LNCAP (cell line): ENCODE results near the gene ZNF302.

ENCODE experiments used
- TF ChIP-seq, protein P1 (sequence below): fragments of 450-650 bp; IDR thresholded peaks from 2 replicates; pipeline ENCODE4 v1.5.1; 2017; ENCODE audit warnings: mild to moderate bottlenecking

ZNF302 gene

DNA sequence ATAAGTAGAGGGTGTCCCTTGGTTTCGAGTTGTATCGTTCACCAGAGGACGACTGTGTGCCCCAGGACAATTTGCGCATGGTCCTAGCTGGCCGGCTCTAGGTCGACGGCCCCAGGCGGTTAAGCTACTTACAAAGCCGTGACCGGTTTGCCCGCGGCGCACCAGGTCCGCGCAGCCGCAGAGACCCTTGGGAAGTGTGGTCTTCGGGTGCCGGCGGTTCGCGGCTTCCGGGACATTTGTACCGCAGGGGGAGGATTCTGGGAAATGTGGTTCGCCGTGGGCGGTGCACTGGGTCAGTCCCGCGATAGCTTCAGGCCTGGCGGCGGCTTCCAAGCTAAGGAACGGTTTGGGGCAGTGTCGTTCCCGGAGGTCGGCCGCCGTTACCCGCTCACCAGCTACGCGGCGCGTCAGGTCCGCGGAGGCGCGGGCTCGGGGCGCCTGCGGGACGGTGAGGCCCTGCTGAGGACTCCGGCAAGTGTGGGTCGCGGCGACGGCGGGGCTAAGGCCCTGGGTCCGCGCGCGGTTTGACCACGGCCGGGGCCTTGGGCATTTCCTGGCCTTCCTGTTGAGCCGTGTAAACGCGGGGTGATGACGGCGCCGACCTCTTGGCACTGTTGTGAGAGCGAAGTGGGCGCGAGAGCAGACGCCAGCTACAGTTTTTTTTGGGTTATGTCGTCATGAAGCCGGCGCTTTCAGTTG, at the start of gene ZNF302:
TSS of gene ZNF302 (plus strand) at position 293 of the 699 bp plus-strand sequence. CDS start 1,127 bp downstream, outside the sequence.
- TF ChIP-seq, protein P1, sequence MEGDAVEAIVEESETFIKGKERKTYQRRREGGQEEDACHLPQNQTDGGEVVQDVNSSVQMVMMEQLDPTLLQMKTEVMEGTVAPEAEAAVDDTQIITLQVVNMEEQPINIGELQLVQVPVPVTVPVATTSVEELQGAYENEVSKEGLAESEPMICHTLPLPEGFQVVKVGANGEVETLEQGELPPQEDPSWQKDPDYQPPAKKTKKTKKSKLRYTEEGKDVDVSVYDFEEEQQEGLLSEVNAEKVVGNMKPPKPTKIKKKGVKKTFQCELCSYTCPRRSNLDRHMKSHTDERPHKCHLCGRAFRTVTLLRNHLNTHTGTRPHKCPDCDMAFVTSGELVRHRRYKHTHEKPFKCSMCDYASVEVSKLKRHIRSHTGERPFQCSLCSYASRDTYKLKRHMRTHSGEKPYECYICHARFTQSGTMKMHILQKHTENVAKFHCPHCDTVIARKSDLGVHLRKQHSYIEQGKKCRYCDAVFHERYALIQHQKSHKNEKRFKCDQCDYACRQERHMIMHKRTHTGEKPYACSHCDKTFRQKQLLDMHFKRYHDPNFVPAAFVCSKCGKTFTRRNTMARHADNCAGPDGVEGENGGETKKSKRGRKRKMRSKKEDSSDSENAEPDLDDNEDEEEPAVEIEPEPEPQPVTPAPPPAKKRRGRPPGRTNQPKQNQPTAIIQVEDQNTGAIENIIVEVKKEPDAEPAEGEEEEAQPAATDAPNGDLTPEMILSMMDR = no peak

DNA sequence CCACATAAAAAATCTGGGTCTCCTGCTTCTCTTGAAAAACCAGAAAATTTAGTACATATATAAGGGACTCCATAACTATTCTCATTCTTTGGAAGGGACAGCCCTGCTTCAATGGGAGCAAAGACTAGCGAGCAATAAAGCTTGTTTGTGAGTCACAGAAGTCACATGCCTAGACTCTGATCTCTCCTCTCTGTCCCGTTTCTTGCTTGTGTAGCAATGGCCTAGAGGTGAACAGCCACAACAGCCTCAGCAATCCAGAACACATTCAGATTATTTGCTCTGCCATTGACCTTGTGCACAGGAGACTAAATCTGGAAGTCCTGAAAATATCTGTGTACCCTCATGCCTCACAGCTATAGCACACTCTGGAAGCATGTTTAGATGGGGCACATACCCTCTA, 43.7 kb upstream of the ZNF302 start:
- TF ChIP-seq, protein P1 = no peak

DNA sequence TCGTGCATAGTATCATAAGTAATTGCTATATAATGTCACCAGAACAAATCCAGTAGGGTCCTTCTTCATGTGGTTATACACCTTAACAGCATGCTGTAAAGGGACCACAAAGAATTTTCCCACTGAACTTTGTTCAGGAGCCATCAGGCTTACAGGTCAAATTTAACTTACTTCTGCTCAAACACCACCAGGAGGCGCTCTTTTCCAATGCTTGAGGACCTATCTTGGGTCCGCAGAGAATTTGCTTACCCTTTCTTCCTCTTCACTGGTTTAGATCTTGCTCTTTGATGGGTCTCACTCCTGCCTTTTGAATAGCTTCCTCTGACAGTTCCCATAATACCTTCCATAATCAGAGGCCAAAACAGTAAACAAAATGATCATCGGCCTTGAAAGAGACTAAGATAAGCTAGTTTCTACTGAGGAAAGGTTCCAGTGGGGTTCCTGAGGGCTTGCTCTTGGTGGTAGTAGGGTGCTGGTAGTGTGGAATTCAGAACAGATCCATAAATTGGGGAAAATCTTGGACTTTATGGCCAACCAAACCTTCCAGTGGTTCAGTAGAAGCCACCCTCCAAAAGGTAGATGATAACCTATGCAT, 37.9 kb upstream of the ZNF302 start:
- TF ChIP-seq, protein P1 = peak; percentile 81

DNA sequence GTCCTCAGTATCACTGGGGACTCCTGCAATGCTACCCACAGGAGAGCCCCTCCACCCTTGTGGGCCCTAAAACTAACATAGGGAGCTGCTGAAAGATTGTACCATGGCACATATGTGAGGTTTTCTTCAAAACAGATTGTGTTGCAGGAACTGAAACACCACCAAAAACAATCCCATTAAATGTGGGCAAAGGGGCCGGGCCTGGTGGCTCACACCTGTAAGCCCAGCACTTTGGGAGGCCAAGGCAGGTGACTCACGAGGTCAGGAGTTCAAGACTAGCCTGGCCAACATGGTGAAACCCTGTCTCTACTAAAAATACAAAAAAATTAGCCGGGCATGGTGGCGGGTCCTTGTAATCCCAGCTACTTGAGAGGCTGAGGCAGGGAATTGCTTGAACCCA, 35.2 kb upstream of the ZNF302 start:
- TF ChIP-seq, protein P1 = no peak

DNA sequence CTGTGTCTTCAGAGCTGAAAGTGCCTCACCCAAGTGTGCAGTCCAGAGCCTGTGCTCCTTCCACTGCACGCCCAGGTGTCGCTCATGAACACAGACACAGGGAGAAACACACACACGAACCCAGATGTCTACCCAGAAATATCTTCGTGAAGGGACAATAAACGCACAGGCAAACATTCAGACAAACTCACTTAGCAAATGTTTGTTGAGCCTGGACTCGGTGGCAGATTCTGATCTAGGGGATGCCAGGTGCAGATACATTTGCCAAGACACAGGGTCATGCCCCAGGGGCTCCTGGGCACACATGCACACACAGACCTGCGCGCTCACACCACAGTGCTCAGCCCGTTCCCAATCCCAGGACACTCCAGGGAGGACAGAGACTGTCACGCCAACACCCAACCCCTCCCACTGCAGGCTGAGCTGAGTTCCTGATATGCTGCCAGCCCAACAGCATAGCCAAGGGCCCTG, 32.5 kb upstream of the ZNF302 start:
- TF ChIP-seq, protein P1 = peak; percentile 23; the same call in 1 of the 2 replicates

DNA sequence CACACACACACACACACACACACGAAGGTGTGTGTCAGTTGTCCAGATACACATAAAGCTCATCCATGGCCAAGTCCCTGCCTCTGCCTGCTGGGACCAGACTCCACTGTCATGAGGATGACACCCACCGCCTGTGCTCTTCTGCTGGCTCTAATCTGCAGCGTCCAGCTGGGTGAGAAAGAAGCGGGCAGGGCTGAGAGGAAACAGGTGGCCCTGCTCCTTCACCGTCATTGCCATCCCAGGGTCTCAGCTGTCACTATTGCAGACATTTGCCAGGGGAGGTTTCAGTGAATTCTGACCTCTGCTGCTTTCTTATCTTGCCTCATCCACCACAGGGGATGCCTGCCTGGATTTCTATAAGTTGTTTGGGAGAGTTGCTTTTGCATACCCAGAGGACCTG, 31.9 kb upstream of the ZNF302 start:
- TF ChIP-seq, protein P1 = no peak

DNA sequence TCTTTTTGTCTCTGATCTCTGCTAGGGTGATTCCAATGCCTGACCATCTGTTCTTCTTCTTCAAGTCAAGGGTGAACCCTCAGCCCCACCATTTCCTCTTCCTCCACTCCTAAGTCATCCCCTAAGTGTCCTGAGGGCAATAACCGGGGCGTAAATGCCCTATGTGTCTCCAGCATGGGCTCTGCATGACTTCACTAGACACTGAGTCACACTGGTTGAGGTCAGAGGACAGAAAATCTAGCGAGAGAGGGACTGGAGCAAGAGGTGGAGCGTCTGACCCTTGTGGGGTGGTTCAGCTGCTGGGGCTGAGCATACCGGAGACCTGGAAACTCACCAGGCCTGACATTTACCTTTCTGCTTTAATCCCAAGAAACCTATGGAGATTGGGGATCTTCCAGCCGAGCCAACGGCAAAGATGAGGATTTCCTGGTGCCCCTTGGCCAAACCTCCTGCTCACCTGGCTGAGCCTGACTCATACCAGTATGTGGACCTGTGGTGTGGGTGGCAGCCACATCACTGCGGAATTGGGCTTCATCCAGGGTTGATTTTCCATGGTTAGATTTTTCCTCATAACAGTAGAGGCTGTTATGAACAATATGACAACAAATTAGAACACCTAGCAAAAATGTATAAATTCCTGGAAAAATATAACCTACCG, 27.5 kb upstream of the ZNF302 start:
- TF ChIP-seq, protein P1 = no peak
